C4-2B (cell line): ENCODE data around the gene GPR37.

Source experiments
- CTCF ChIP-seq: fragments of 450-650 bp; conservative IDR thresholded peaks from 2 replicates; pipeline ENCODE4 v1.5.1; 2017; ENCODE audit warnings: mild to moderate bottlenecking
- ZFX ChIP-seq: fragments of 450-650 bp; IDR thresholded peaks from 2 replicates; pipeline ENCODE4 v1.6.1; 2017

- TF ChIP-seq CTCF (peak; percentile 44), ZFX (no peak)
Observed at GRCh38 chr7:124765401-124766352, at the start of gene GPR37.
